ENCODE measurements around the gene ZDHHC22.

The ZDHHC22 gene

DNA sequence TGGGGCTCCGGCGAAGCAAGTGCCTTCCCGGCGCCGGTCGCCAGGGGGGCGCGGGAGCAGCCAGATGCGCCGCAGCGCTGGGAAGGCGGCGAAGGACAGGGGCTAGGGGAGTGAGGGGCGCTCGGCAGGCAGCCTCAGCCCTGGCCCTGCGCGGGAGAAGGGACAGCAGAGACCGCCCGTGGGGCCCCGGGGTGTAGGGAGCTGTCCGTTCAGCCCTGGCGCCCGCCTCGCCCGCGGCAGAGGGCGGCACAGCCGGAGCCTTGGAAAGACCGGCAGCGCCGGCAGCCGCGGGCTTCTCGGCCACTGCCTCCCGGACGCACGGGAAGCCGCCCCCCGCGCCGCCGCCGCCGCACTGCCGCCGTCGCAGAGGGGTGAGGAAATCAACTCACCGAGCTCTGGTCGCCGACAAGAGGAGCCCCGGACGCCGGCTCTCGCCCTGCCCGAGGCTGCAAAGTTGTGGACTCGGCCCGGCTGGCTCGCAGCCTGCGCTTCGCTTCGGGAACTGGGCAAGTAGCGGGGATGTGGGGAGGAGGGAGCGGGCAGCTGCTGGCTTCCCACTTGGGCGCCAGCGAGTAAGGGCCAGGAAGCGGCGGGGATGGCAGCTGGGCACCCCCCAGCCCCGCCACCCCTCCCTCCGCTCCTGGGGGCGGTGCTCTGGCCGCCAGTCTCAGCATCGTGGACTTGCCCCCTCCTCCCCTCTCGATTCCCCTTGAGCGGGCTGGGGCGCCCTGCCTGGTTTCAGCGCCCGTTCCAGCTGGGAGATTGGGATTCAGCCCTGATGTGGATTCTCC, at the start of gene ZDHHC22 (continued):
- TF ChIP-seq, protein P1, sequence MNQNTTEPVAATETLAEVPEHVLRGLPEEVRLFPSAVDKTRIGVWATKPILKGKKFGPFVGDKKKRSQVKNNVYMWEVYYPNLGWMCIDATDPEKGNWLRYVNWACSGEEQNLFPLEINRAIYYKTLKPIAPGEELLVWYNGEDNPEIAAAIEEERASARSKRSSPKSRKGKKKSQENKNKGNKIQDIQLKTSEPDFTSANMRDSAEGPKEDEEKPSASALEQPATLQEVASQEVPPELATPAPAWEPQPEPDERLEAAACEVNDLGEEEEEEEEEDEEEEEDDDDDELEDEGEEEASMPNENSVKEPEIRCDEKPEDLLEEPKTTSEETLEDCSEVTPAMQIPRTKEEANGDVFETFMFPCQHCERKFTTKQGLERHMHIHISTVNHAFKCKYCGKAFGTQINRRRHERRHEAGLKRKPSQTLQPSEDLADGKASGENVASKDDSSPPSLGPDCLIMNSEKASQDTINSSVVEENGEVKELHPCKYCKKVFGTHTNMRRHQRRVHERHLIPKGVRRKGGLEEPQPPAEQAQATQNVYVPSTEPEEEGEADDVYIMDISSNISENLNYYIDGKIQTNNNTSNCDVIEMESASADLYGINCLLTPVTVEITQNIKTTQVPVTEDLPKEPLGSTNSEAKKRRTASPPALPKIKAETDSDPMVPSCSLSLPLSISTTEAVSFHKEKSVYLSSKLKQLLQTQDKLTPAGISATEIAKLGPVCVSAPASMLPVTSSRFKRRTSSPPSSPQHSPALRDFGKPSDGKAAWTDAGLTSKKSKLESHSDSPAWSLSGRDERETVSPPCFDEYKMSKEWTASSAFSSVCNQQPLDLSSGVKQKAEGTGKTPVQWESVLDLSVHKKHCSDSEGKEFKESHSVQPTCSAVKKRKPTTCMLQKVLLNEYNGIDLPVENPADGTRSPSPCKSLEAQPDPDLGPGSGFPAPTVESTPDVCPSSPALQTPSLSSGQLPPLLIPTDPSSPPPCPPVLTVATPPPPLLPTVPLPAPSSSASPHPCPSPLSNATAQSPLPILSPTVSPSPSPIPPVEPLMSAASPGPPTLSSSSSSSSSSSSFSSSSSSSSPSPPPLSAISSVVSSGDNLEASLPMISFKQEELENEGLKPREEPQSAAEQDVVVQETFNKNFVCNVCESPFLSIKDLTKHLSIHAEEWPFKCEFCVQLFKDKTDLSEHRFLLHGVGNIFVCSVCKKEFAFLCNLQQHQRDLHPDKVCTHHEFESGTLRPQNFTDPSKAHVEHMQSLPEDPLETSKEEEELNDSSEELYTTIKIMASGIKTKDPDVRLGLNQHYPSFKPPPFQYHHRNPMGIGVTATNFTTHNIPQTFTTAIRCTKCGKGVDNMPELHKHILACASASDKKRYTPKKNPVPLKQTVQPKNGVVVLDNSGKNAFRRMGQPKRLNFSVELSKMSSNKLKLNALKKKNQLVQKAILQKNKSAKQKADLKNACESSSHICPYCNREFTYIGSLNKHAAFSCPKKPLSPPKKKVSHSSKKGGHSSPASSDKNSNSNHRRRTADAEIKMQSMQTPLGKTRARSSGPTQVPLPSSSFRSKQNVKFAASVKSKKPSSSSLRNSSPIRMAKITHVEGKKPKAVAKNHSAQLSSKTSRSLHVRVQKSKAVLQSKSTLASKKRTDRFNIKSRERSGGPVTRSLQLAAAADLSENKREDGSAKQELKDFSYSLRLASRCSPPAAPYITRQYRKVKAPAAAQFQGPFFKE (tag by site-specific recombination; IDR thresholded peaks at IDR 0.05; ENCODE audit: borderline replicate concordance): no peak
- TF ChIP-seq GLIS1 (tag by site-specific recombination; IDR thresholded peaks at IDR 0.05): peak; percentile 67
- TF ChIP-seq ZNF660 (tag by site-specific recombination; IDR thresholded peaks at IDR 0.05): 0 out of 2 replicates have a peak, but pooled peaks have one; percentile 12
- peak; percentile 85 for TF ChIP-seq PRDM10 (tag by site-specific recombination; IDR thresholded peaks at IDR 0.05)
- TF ChIP-seq KLF9 (tag by site-specific recombination; IDR thresholded peaks at IDR 0.05; ENCODE audit: low read depth): peak; percentile 17; the same call in 1 of the 2 replicates
- TF ChIP-seq EGR2 (tag by site-specific recombination; IDR thresholded peaks at IDR 0.05; ENCODE audit: low read depth): no peak
- 0 out of 2 replicates have a peak, but pooled peaks have one; percentile 14 for TF ChIP-seq KLF17 (tag by site-specific recombination; IDR thresholded peaks at IDR 0.05)
- no peak for TF ChIP-seq ZNF324 (tag by site-specific recombination; IDR thresholded peaks at IDR 0.05)
- TF ChIP-seq ZNF311 (tag by site-specific recombination; IDR thresholded peaks at IDR 0.05; ENCODE audit: borderline replicate concordance): no peak
- TF ChIP-seq ZNF24 (tag by site-specific recombination; IDR thresholded peaks at IDR 0.05): no peak

DNA sequence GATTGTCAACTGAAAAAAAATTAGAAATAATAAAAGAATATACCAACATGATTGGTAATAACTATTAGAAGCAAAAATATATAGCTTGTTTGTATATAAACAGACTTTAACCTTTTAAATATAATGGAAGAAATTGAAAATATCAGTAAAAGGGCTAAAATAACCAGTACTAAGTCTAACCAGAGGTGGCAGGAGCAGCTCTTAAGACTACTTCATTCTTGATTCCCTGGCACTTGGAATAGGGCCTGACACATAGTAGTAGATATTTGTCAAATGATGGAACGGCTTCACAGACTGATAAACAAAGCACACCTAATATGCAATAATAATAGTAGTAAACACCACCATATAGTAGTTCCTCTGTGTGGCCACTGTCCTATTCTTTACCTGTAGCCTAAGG, 49.4 kb upstream of the ZDHHC22 start:
- peaks cover 4% of the 10 kb centered on the region; the same call in 1 of the 2 replicates for H3K4me1 ChIP-seq (ENCODE audit: control insufficient read depth, insufficient read depth, low read length)
- H3K27ac ChIP-seq (ENCODE audit: extremely low read depth, low read depth, low read length): no peak overlapping the region
- ChIA-PET CTCF (interaction anchor here (0.5 to 1.2 kb wide), 6 partner anchors 9 to 316 kb away, joined by 3 to 5 read pairs (median 3); partner anchors contain the start of gene TMEM63C), POLR2A (no interaction called here)
- H3K9me3 ChIP-seq (ENCODE audit: control insufficient read depth, insufficient read depth, low read depth, low read length): no peaks in the 10 kb centered on the region
- no peaks in the 10 kb centered on the region for H3K36me3 ChIP-seq (ENCODE audit: control insufficient read depth in 2 of 2, insufficient read depth in 1 of 2, low read length in 2 of 2)
- H3K4me3 ChIP-seq (ENCODE audit: low read depth, low read length): no peak overlapping the region
- TF ChIP-seq ZNF76 (tag by site-specific recombination; IDR thresholded peaks at IDR 0.05; ENCODE audit: borderline replicate concordance, low read depth): no peak
- no peak for TF ChIP-seq ZNF660 (tag by site-specific recombination; IDR thresholded peaks at IDR 0.05)
- no peak for TF ChIP-seq ZBTB7A (tag by site-specific recombination; IDR thresholded peaks at IDR 0.05; ENCODE audit: low read depth)
- no peak for TF ChIP-seq ZNF24 (tag by site-specific recombination; IDR thresholded peaks at IDR 0.05)
- TF ChIP-seq ZNF791 (tag by site-specific recombination; IDR thresholded peaks at IDR 0.05): no peak
- no peak for TF ChIP-seq ZNF23 (tag by site-specific recombination; IDR thresholded peaks at IDR 0.05; ENCODE audit: borderline replicate concordance)
- TF ChIP-seq ZNF549 (tag by site-specific recombination; IDR thresholded peaks at IDR 0.05): no peak
- no peak for TF ChIP-seq ZNF311 (tag by site-specific recombination; IDR thresholded peaks at IDR 0.05; ENCODE audit: borderline replicate concordance)
- TF ChIP-seq ZNF518A (tag by site-specific recombination; conservative IDR thresholded peaks at IDR 0.05; ENCODE audit: low read depth): no peak
